Measurements from ENCODE around the gene PRRT2.

- TF ChIP-seq CTCF (IDR thresholded peaks at IDR 0.05; ENCODE audit: poor library complexity) (no peak), EZH2phosphoT487 (IDR thresholded peaks at IDR 0.05; ENCODE audit: low read depth, severe bottlenecking, unreplicated experiment) (no peak)
Measured at GRCh38 chr16:29864205-29864604, 52.2 kb downstream of the PRRT2 start.
